HEK293T (cell line): ENCODE data around the gene VAT1L.

Experiments used
- CTCF ChIA-PET: fragments of 350-600 bp; formaldehyde crosslinking; extraction: SDS; loops from one replicate; lab custom pipeline; 2021; ENCODE audit warnings: antibody characterized with exemption, inconsistent platforms; lab: Yijun Ruan, JAX
- POLR2A ChIA-PET: fragments of 350-600 bp; formaldehyde crosslinking; extraction: SDS; loops from one replicate; lab custom pipeline; 2020; ENCODE audit warnings: antibody characterized with exemption, inconsistent platforms; lab: Yijun Ruan, JAX
- DNase-seq: peaks from one replicate; pipeline ENCODE4 v3.0.0; 2012; ENCODE audit warnings: mixed read lengths; ENCODE audit errors: extremely low spot score
- ARNT ChIP-seq: fragments of 450-650 bp; IDR thresholded peaks from 2 replicates; pipeline ENCODE4 v1.6.1; 2017; ENCODE audit warnings: mild to moderate bottlenecking
- BHLHE40 ChIP-seq: fragments of 450-650 bp; IDR thresholded peaks from 2 replicates; pipeline ENCODE4 v1.6.1; 2016; ENCODE audit warnings: mild to moderate bottlenecking, moderate library complexity, borderline replicate concordance
- CTBP1 ChIP-seq: fragments of 450-650 bp; IDR thresholded peaks from 2 replicates; pipeline ENCODE4 v1.6.1; 2016; ENCODE audit warnings: borderline replicate concordance
- ELF4 ChIP-seq: fragments of 450-650 bp; IDR thresholded peaks from 2 replicates; pipeline ENCODE4 v1.6.1; 2017; ENCODE audit warnings: antibody characterized with exemption
- FOXA1 ChIP-seq: fragments of 450-650 bp; IDR thresholded peaks from 2 replicates; pipeline ENCODE4 v1.6.1; 2016; ENCODE audit warnings: mild to moderate bottlenecking
- FOXK2 ChIP-seq: fragments of 450-650 bp; IDR thresholded peaks from 2 replicates; pipeline ENCODE4 v1.6.1; 2016; ENCODE audit warnings: mild to moderate bottlenecking
- FOXM1 ChIP-seq: fragments of 450-650 bp; IDR thresholded peaks from 2 replicates; pipeline ENCODE4 v1.6.1; 2017; ENCODE audit warnings: mild to moderate bottlenecking, borderline replicate concordance
- HDGF ChIP-seq: fragments of 450-650 bp; IDR thresholded peaks from 2 replicates; pipeline ENCODE4 v1.6.1; 2017; ENCODE audit warnings: antibody characterized with exemption, borderline replicate concordance
- L3MBTL2 ChIP-seq: fragments of 450-650 bp; conservative IDR thresholded peaks from 2 replicates; pipeline ENCODE4 v1.6.1; 2016; ENCODE audit warnings: mild to moderate bottlenecking
- LEF1 ChIP-seq: fragments of 450-650 bp; IDR thresholded peaks from 2 replicates; pipeline ENCODE4 v1.6.1; 2017; ENCODE audit warnings: mild to moderate bottlenecking, borderline replicate concordance
- NFRKB ChIP-seq: fragments of 450-650 bp; IDR thresholded peaks from 2 replicates; pipeline ENCODE4 v1.6.1; 2016; ENCODE audit warnings: mild to moderate bottlenecking, moderate library complexity
- SP1 ChIP-seq: fragments of 450-650 bp; IDR thresholded peaks from 2 replicates; pipeline ENCODE4 v1.6.1; 2017
- SUZ12 ChIP-seq: fragments of 450-650 bp; IDR thresholded peaks from 2 replicates; pipeline ENCODE4 v1.6.1; 2016; ENCODE audit warnings: mild to moderate bottlenecking
- TARDBP ChIP-seq: fragments of 450-650 bp; IDR thresholded peaks from 2 replicates; pipeline ENCODE4 v1.6.1; 2016
- ZNF384 ChIP-seq: fragments of 450-650 bp; IDR thresholded peaks from 2 replicates; pipeline ENCODE4 v1.6.1; 2016
- TF ChIP-seq, protein P1 (sequence below): fragments of 450-650 bp; IDR thresholded peaks from 2 replicates; pipeline ENCODE4 v1.6.1; 2016

VAT1L gene

GRCh38 chr16:77897129-77897437 is 108.7 kb downstream of the VAT1L start:
- POLR2A ChIA-PET = no interaction called here

GRCh38 chr16:77897831-77898605 is 109.7 kb downstream of the VAT1L start:
- TF ChIP-seq ZNF384 (no peak), FOXM1 (no peak), TARDBP (no peak), BHLHE40 (no peak), ELF4 (no peak), NFRKB (no peak), FOXA1 (no peak), LEF1 (no peak), L3MBTL2 (no peak), SP1 (no peak), ARNT (no peak), HDGF (no peak), CTBP1 (no peak)
- TF ChIP-seq, protein P1, sequence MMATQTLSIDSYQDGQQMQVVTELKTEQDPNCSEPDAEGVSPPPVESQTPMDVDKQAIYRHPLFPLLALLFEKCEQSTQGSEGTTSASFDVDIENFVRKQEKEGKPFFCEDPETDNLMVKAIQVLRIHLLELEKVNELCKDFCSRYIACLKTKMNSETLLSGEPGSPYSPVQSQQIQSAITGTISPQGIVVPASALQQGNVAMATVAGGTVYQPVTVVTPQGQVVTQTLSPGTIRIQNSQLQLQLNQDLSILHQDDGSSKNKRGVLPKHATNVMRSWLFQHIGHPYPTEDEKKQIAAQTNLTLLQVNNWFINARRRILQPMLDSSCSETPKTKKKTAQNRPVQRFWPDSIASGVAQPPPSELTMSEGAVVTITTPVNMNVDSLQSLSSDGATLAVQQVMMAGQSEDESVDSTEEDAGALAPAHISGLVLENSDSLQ = no peak
- DNase-seq = no peak
- CTCF ChIA-PET = no interaction called here
- POLR2A ChIA-PET = no interaction called here

More at GRCh38 chr16:77897129-77897437, 108.7 kb downstream of the VAT1L start:
- no peak for DNase-seq
- no peak for TF ChIP-seq SUZ12
- no peak for TF ChIP-seq ELF4
- TF ChIP-seq LEF1 = no peak
- TF ChIP-seq ZNF384 = no peak
- TF ChIP-seq FOXK2 = no peak
- no peak for TF ChIP-seq L3MBTL2
- no peak for TF ChIP-seq SP1
- no peak for TF ChIP-seq HDGF
- CTCF ChIA-PET = no interaction called here

GRCh38 chr16:77898671-77899211 is 110.4 kb downstream of the VAT1L start:
- CTCF ChIA-PET = no interaction called here
- TF ChIP-seq HDGF = no peak
- no peak for TF ChIP-seq ARNT
- no peak for TF ChIP-seq FOXM1
- TF ChIP-seq FOXA1 = no peak
- TF ChIP-seq NFRKB = no peak
- TF ChIP-seq TARDBP = no peak
- TF ChIP-seq SUZ12 = no peak
- no peak for TF ChIP-seq FOXK2
- TF ChIP-seq L3MBTL2 = no peak
- TF ChIP-seq CTBP1 = no peak
- TF ChIP-seq, protein P1 = no peak
- TF ChIP-seq SP1 = no peak
- no peak for TF ChIP-seq ELF4
- TF ChIP-seq ZNF384 = no peak
- no peak for TF ChIP-seq BHLHE40
- TF ChIP-seq LEF1 = no peak
- no peak for DNase-seq
- POLR2A ChIA-PET = no interaction called here

GRCh38 chr16:77899416-77899815 is 111.1 kb downstream of the VAT1L start:
- POLR2A ChIA-PET = no interaction called here
- no peak for TF ChIP-seq FOXM1
- no peak for TF ChIP-seq TARDBP
- no peak for TF ChIP-seq ELF4
- no peak for TF ChIP-seq SP1
- TF ChIP-seq CTBP1 = no peak
- no peak for TF ChIP-seq BHLHE40
- no peak for TF ChIP-seq ARNT
- TF ChIP-seq L3MBTL2 = no peak
- TF ChIP-seq FOXK2 = no peak
- TF ChIP-seq, protein P1 = no peak
- CTCF ChIA-PET = no interaction called here
- no peak for DNase-seq

DNA sequence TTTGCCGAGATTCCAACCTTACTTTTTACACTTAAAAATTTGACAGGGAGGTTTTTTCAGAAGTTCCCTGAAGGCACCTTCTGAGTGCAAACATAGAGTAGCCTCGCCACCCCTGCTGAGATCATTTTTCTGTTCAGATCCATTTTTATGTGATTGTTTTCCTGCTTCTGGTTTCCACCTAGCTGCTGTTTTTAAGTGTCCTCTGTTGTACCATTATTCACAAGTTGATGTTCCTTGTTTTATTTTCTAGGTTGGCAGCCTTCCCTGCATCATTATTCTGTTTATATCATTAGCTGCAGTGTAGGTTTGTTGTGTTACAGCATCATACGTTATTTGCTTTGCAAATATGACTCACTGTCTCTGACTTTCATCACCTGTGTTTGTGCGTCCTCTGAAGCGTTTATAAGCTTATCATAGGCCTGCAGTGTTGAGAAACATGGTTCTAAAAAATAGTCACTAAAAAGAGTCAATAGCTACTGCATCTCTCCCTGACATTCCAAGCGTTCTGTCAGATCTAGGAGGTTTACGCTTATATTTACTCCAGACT is 117.1 kb downstream of the VAT1L start:
- no peak for DNase-seq
- CTCF ChIA-PET = no interaction called here
- TF ChIP-seq ELF4 = no peak
- TF ChIP-seq LEF1 = no peak
- POLR2A ChIA-PET = no interaction called here

GRCh38 chr16:77910021-77910420 is 121.7 kb downstream of the VAT1L start:
- ChIA-PET POLR2A (no interaction called here), CTCF (no interaction called here)
- TF ChIP-seq L3MBTL2 (no peak), CTBP1 (no peak), HDGF (no peak), FOXA1 (no peak), SUZ12 (no peak), SP1 (no peak), FOXM1 (no peak), ELF4 (no peak), ARNT (no peak), TARDBP (no peak), NFRKB (no peak)
- TF ChIP-seq, protein P1 = no peak
- DNase-seq = no peak
